Measurements from ENCODE around the gene CDT1.
"Not testable (repeated sequence)": the region's sequence is repeated elsewhere in the genome, so short reads cannot be mapped to it uniquely, and the experiment has no call there.

The CDT1 gene

DNA sequence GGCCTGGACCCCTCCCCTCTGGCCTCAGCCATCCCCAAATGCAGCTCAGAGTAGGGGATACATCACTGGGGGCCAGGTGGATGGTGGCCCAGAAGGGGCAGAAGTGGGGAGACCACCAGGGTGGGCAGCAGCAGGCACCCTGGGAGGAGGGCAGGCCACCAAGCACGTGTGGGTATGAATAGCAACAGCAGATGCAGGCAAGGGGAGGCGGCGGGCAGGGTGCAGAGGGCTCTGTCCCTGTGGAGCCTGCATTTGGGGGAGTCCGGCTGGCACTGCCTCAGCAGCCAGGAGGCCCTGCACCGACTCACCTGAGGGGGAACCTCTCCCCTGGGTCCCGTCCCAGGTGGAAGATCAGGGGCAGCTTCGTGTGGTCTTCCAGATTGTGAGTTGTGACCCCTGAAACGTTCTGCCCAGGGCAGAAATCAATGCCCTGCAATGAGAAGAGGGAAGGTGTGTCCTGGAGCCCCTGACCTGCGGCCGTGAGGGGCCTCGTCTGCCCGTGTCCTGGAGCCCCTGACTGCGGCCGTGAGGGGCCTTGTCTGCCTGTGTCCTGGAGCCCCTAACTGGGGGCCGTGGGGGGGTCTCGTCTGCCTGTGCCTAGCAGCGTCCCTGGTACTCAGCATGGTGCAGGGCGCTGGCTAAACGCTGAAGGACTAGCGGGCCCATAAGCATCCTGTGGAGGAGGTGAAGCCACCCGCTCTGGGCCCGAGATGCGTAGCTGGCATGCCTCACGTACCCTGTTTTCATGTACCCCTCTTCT lies 18.9 kb downstream of the CDT1 start:
- Histone ChIP-seq H3K9ac (ENCODE audit: low read length) (no peak overlapping the region), H3K9me3 (ENCODE audit: low read length) (no peaks in the 10 kb centered on the region), H3K4me1 (ENCODE audit: insufficient read depth, low read length, severe bottlenecking) (no peaks in the 10 kb centered on the region), H3K4me2 (ENCODE audit: low read length) (no peak overlapping the region), H3F3A (ENCODE audit: insufficient read depth, low read length) (no peaks in the 10 kb centered on the region), H4K20me1 (ENCODE audit: insufficient read depth, low read length) (no peaks in the 10 kb centered on the region), H3K9me2 (ENCODE audit: low read depth, low read length) (no peaks in the 10 kb centered on the region), H3K27me3 (ENCODE audit: insufficient read depth, low read length) (peaks cover 5% of the 10 kb centered on the region; the same call in 1 of the 2 replicates), H3K27ac (ENCODE audit: low read depth, low read length, poor library complexity, severe bottlenecking) (no peak overlapping the region), H2AFZ (ENCODE audit: low read length) (no peak overlapping the region), H3K36me3 (ENCODE audit: insufficient read depth, low read length) (no peaks in the 10 kb centered on the region), H3K79me2 (ENCODE audit: insufficient read depth, low read length) (no peaks in the 10 kb centered on the region), H3K4me3 (ENCODE audit: low read depth, low read length, poor library complexity, severe bottlenecking) (no peak overlapping the region)
- no peak for TF ChIP-seq EZH2 (IDR thresholded peaks at IDR 0.05; ENCODE audit: borderline replicate concordance, low read length)
- TF ChIP-seq, protein P1, sequence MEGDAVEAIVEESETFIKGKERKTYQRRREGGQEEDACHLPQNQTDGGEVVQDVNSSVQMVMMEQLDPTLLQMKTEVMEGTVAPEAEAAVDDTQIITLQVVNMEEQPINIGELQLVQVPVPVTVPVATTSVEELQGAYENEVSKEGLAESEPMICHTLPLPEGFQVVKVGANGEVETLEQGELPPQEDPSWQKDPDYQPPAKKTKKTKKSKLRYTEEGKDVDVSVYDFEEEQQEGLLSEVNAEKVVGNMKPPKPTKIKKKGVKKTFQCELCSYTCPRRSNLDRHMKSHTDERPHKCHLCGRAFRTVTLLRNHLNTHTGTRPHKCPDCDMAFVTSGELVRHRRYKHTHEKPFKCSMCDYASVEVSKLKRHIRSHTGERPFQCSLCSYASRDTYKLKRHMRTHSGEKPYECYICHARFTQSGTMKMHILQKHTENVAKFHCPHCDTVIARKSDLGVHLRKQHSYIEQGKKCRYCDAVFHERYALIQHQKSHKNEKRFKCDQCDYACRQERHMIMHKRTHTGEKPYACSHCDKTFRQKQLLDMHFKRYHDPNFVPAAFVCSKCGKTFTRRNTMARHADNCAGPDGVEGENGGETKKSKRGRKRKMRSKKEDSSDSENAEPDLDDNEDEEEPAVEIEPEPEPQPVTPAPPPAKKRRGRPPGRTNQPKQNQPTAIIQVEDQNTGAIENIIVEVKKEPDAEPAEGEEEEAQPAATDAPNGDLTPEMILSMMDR (IDR thresholded peaks at IDR 0.05; ENCODE audit: low read length): no peak

DNA sequence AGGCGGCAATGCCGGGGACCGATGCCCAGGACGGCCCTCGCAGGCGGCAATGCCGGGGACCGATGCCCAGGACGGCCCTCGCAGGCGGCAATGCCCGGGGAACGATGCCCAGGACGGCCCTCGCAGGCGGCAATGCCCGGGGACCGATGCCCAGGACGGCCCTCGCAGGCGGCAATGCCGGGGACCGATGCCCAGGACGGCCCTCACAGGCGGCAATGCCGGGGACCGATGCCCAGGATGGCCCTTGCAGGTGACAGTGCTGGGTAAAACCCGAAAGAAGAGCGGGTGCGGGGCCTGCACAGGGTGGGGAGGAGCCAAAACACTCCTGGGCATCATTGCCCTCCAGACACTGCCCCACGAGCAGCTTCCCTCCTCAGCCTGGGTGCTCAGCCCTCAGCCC lies 20.1 kb downstream of the CDT1 start:
- not testable (repeated sequence) for H3K27ac ChIP-seq (ENCODE audit: low read depth, low read length, poor library complexity, severe bottlenecking); H3K27me3 ChIP-seq (ENCODE audit: insufficient read depth, low read length); H3K4me2 ChIP-seq (ENCODE audit: low read length); H3K9ac ChIP-seq (ENCODE audit: low read length); H3K4me3 ChIP-seq (ENCODE audit: low read depth, low read length, poor library complexity, severe bottlenecking); H3K9me2 ChIP-seq (ENCODE audit: low read depth, low read length); H3K9me3 ChIP-seq (ENCODE audit: low read length); H3K79me2 ChIP-seq (ENCODE audit: insufficient read depth, low read length); H4K20me1 ChIP-seq (ENCODE audit: insufficient read depth, low read length); H3K36me3 ChIP-seq (ENCODE audit: insufficient read depth, low read length); H2AFZ ChIP-seq (ENCODE audit: low read length); H3F3A ChIP-seq (ENCODE audit: insufficient read depth, low read length); H3K4me1 ChIP-seq (ENCODE audit: insufficient read depth, low read length, severe bottlenecking)

DNA sequence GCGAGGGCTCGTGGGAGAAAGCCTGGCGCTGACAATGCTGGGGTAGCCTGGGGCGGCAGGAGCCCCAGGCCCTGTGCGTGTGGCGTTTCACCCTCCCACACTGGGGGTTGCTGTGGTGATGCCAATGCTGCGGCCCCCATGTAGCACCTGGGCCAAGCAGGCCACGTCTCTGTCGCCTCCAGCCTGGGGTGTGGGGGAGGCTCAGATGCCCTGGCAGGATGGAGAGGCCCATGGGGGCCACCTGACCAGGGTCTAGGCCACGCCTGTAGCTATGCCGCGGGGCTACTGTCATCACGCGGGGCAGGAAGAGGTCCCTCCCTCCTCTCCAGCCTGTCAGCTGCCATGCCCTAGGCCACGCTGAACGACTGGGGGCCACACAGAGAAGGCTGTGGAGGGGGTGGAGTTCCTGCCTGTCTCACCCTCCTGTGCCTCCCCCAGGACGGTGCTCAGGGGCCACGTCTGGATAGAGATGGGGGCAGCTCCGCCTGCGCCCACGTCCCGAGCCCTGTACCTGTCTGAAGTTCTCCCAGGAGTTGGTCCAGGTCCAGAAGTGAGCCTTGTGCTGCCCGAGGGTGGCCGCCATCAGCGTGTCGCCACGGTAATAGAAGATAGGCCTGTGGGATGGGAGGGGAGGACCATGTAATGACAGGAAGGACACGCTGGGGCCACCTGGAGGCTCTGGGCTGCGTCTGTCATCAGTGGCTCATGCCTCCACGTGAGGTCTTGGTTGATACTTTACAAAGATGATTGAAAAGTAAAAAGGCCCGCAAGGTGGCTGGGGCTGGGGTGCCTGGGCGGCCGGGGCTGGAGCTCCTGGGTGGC lies 20.9 kb downstream of the CDT1 start:
- Histone ChIP-seq H3K27me3 (ENCODE audit: insufficient read depth, low read length) (peaks cover 5% of the 10 kb centered on the region; the same call in 1 of the 2 replicates), H3K9me3 (ENCODE audit: low read length) (no peaks in the 10 kb centered on the region), H3K9ac (ENCODE audit: low read length) (no peak overlapping the region), H3K9me2 (ENCODE audit: low read depth, low read length) (no peaks in the 10 kb centered on the region), H4K20me1 (ENCODE audit: insufficient read depth, low read length) (no peaks in the 10 kb centered on the region), H3K79me2 (ENCODE audit: insufficient read depth, low read length) (no peaks in the 10 kb centered on the region), H3K36me3 (ENCODE audit: insufficient read depth, low read length) (no peaks in the 10 kb centered on the region), H3K4me3 (ENCODE audit: low read depth, low read length, poor library complexity, severe bottlenecking) (no peak overlapping the region), H3F3A (ENCODE audit: insufficient read depth, low read length) (no peaks in the 10 kb centered on the region), H3K4me2 (ENCODE audit: low read length) (no peak overlapping the region), H3K4me1 (ENCODE audit: insufficient read depth, low read length, severe bottlenecking) (no peaks in the 10 kb centered on the region), H3K27ac (ENCODE audit: low read depth, low read length, poor library complexity, severe bottlenecking) (no peak overlapping the region), H2AFZ (ENCODE audit: low read length) (no peak overlapping the region)
- no peak for TF ChIP-seq EZH2 (IDR thresholded peaks at IDR 0.05; ENCODE audit: borderline replicate concordance, low read length)
- TF ChIP-seq, protein P1 (IDR thresholded peaks at IDR 0.05; ENCODE audit: low read length): no peak
